Type B pancreatic cell (in vitro differentiated cells): Measurements from ENCODE around the gene IL16. TPM values are rescaled to one million over a fixed set of nuclear protein-coding genes. Genes with fewer than 3 reads are reported as not detected.

Source experiments
- DNase-seq: peaks from one replicate; pipeline ENCODE4 v3.0.0; 2021; ENCODE audit warnings: mixed read lengths; ENCODE audit not compliant: unreplicated experiment; ENCODE audit errors: extremely low spot score
- H3K27ac Mint-ChIP-seq: 2 replicates; pipeline ENCODE4 v1.8.0; 2021; ENCODE audit warnings: mild to moderate bottlenecking, mixed read lengths
- H3K27me3 Mint-ChIP-seq: 2 replicates; pipeline ENCODE4 v1.8.0; 2021; ENCODE audit warnings: mixed read lengths
- H3K36me3 Mint-ChIP-seq: 2 replicates; pipeline ENCODE4 v1.8.0; 2021; ENCODE audit warnings: mixed read lengths
- H3K4me1 Mint-ChIP-seq: one replicate; pipeline ENCODE4 v1.8.0; 2021; ENCODE audit warnings: mixed read lengths; ENCODE audit not compliant: unreplicated experiment
- H3K4me3 Mint-ChIP-seq: 2 replicates; pipeline ENCODE4 v1.8.0; 2021; ENCODE audit warnings: mild to moderate bottlenecking, mixed read lengths
- H3K9me3 Mint-ChIP-seq: 2 replicates; pipeline ENCODE4 v1.8.0; 2021; ENCODE audit warnings: mixed read lengths
- total RNA-seq: library from RNA; stranded (reverse); gene quantifications from 2 replicates; pipeline ENCODE4 v1.2.1, GENCODE V29; 2021; ENCODE audit warnings: low replicate concordance
- TF ChIP-seq, protein P1 (sequence below): fragments of 200-600 bp; sonication (generic); conservative IDR thresholded peaks from 2 replicates; pipeline ENCODE4 v1.5.0; 2021; ENCODE audit warnings: antibody characterized with exemption, mild to moderate bottlenecking

Gene IL16
- total RNA-seq, 1 donor from 2014 or later, result 0.14 TPM

DNA sequence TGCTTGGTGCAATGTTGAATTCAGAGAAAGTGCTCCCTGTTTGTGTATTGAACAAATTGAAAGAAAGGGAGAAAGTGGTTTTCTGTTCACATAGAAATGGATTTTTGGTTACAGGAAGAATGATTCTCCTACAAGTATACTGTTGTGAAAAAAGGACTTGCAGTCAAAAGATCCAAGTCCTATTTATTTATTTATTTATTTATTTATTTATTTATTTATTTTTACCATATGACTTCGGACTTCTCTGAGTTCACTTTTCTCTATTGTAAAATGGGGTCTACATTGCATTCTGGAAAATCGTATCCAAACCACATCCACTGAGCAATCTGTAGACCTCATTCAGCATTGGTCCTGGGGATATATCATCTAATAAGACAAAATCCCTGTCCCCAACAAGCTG lies 81.2 kb downstream of the IL16 start:
- TF ChIP-seq, protein P1, sequence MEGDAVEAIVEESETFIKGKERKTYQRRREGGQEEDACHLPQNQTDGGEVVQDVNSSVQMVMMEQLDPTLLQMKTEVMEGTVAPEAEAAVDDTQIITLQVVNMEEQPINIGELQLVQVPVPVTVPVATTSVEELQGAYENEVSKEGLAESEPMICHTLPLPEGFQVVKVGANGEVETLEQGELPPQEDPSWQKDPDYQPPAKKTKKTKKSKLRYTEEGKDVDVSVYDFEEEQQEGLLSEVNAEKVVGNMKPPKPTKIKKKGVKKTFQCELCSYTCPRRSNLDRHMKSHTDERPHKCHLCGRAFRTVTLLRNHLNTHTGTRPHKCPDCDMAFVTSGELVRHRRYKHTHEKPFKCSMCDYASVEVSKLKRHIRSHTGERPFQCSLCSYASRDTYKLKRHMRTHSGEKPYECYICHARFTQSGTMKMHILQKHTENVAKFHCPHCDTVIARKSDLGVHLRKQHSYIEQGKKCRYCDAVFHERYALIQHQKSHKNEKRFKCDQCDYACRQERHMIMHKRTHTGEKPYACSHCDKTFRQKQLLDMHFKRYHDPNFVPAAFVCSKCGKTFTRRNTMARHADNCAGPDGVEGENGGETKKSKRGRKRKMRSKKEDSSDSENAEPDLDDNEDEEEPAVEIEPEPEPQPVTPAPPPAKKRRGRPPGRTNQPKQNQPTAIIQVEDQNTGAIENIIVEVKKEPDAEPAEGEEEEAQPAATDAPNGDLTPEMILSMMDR, result no peak
- Mint-ChIP-seq H3K36me3 (peaks cover 3% of the 10 kb centered on the region), H3K27ac (no peak overlapping the region), H3K4me3 (no peak overlapping the region), H3K4me1 (peaks cover 19% of the 10 kb centered on the region), H3K9me3 (peaks cover 11% of the 10 kb centered on the region), H3K27me3 (peaks cover 4% of the 10 kb centered on the region)
- DNase-seq, result no peak

DNA sequence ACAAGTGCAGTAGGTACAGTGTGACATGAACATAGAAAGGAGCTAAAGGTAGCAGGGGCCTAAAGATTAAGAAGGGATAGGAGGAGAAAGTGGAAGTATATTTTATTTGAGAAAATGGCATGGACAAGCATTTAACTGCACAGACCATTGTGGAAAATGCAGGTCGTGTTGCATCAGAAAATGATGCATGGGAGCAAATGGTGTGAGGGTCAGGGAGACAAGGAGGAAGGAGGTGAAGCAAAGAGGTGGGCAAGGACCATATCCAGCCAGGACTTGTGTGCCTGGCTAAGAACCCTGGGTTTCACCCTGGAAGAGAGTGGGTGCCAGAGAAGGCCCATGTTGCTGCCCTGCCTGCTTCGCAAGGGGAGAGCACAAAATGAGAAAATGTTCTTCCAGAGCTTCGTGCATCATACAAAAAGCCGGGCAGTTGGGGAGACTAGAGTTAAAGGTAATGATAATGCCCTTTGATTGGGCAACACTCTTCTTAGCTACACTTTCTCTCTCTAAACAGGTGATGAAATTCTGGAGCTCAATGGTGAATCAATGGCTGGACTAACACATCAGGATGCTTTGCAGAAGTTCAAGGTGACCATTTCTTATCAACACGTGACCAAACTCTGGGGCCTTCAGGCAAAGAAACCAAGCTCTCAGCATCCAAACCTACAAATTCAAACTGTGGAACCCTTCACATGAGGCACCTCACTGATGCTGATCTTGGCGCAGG lies 81.8 kb downstream of the IL16 start:
- Mint-ChIP-seq H3K4me3 (no peak overlapping the region), H3K27ac (no peak overlapping the region)
- TF ChIP-seq, protein P1, result no peak

DNA sequence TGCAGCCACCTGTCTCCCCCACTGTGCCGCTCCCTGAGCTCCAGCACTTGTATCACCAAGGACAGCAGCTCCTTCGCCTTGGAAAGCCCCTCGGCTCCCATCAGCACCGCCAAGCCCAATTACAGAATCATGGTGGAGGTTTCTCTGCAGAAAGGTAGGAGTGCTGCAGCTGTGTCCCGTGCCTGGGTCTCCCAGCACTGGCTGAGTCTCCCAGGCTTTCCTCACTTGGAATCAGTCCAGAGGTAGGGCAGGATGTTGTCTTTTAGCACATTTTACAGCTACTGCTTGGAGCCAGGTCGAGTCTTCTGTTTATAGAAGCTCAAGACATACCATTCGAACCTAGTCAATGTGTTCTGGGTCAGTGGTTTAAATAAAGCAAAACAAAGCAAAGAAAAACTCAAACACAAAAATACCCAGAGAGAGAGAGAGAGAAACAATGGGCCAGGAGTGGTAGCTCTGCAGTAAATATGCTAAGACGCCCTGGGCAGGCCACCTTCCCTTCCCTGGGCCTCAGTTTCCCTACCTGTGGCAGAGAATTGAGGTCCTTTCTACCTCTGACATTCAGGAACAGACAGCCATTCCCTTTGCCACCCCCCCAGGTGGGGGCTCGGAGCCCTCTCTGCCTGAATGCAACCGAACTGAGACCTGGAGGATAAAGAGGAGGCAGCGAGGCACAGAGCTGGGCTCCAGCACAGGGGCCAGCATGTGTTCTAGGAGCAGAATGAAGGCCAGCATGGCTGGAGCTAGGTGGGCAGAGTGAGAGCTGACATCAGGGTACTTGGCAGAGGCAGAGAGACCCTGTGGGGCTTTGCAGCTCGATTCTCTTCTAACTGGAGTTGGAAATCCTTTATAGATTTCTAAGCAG lies 83.2 kb downstream of the IL16 start:
- TF ChIP-seq, protein P1, result no peak
- no peak for DNase-seq
- peaks cover 11% of the 10 kb centered on the region for H3K9me3 Mint-ChIP-seq
- peaks cover 3% of the 10 kb centered on the region for H3K27me3 Mint-ChIP-seq
- peaks cover 15% of the 10 kb centered on the region for H3K4me1 Mint-ChIP-seq
- no peak overlapping the region for H3K4me3 Mint-ChIP-seq
- peaks cover 3% of the 10 kb centered on the region for H3K36me3 Mint-ChIP-seq
- no peak overlapping the region for H3K27ac Mint-ChIP-seq

More for the DNA sequence above, 81.8 kb downstream of the IL16 start:
- H3K9me3 Mint-ChIP-seq, result peaks cover 11% of the 10 kb centered on the region
- peaks cover 3% of the 10 kb centered on the region for H3K36me3 Mint-ChIP-seq
- DNase-seq, result no peak
- peaks cover 4% of the 10 kb centered on the region for H3K27me3 Mint-ChIP-seq
- H3K4me1 Mint-ChIP-seq, result peaks cover 19% of the 10 kb centered on the region

DNA sequence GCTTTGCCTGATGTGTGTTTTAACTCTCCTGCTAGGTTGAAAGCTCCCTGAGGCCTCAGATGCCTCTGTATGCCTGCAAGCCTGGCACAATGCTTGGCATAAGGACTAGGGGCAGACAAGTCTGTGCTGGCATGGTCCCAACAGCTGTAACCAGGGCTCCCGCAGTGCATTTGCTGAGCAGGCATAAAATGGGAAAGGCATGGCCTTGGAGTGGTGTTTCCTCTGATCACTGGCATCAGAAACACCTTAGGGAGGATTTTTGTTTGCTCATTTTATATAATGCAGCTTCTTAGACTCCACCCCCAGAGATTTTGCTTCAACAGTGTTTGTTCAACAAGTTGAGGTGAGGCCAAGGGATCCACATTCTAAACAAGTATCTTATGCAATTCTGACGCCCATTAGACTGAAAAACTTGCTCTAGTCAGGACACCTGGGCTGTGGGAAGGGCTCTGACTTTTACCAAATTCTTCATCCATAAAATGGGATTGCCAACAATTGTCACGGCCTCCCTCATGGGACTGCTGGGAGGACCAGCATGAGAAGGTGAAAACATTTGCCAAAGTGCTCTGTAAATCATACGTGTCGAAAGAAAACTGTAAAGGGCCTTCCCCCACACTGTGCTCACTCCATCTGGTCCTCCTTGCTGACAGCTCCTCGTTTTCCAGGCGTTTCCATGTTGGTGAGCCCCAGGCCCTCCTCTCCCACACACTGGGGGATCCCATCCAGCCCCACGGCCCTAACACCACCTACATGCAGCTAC lies 84.2 kb downstream of the IL16 start:
- TF ChIP-seq, protein P1, result no peak
- no peak for DNase-seq
- Mint-ChIP-seq H3K9me3 (peaks cover 11% of the 10 kb centered on the region), H3K27ac (peak overlapping the region; percentile 90), H3K4me3 (no peak overlapping the region), H3K27me3 (no peaks in the 10 kb centered on the region), H3K36me3 (peaks cover 3% of the 10 kb centered on the region), H3K4me1 (peaks cover 9% of the 10 kb centered on the region)

DNA sequence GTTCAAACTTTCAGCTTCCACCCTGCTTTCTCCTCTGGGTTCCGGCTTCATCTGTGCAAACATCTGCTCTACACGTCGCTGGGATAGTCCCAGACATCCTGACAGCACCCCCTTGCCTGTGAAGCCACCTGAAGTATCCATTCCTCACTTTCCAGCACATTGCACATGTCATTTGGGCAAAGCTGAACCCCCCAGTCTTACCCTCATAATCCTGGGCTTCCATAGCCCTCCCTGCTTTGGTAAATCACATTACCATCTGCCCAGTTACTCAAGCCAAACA lies 84.7 kb downstream of the IL16 start:
- H3K4me1 Mint-ChIP-seq, result peaks cover 9% of the 10 kb centered on the region
- H3K27ac Mint-ChIP-seq, result peak overlapping the region; percentile 90
- peaks cover 3% of the 10 kb centered on the region for H3K36me3 Mint-ChIP-seq
- peaks cover 11% of the 10 kb centered on the region for H3K9me3 Mint-ChIP-seq
- peak overlapping the region; percentile 8 for H3K4me3 Mint-ChIP-seq
- TF ChIP-seq, protein P1, result no peak
- no peaks in the 10 kb centered on the region for H3K27me3 Mint-ChIP-seq
- no peak for DNase-seq
